ENCODE measurements around the gene TAF4B.

TAF4B gene

GRCh38 chr18:26386002-26386401, 159.8 kb downstream of the TAF4B start:
- DNase-seq (ENCODE audit: low spot score) = peak; percentile 52

DNA sequence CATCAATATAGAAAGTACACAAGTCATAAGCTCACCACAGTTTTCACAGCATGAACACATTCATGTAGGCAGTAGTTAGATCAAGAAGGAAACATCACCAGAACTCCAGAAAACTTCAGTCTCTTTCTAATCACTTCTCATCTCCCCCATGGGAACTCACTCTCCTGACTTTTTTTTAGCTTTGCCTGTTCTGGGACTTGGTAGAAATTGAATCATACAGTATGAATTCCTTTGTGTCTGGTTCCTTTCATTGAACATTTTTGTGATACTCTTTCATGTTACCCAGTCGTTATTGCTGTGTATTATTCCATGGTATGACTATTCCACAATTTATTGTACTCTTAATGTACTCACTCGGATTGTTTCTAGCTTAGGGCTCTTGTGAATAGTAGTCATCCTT, 160.2 kb downstream of the TAF4B start:
- peak; percentile 44 for DNase-seq (ENCODE audit: low spot score)

- DNase-seq (ENCODE audit: low spot score) = no peak
Observed at GRCh38 chr18:26394047-26394654, 167.9 kb downstream of the TAF4B start.

DNA sequence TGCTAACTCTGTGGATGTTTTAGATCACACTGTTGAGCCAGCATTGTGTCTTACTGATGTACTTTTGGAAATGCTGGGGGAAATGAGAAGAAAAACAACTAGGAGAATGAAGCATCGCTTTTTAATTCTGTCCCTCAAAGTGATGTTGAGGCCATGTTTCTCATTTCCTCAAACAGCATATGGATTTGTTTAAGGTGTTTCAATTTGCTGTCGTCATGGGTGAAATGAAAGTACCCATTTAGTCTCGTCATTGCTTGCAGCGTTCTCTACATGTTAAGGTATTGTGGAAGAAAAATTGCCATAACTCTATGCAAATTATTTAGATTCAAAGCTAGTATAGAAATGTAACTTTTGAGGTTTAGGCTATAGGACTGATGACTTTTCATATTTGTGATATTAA, 170.8 kb downstream of the TAF4B start:
- DNase-seq (ENCODE audit: low spot score) = no peak

DNA sequence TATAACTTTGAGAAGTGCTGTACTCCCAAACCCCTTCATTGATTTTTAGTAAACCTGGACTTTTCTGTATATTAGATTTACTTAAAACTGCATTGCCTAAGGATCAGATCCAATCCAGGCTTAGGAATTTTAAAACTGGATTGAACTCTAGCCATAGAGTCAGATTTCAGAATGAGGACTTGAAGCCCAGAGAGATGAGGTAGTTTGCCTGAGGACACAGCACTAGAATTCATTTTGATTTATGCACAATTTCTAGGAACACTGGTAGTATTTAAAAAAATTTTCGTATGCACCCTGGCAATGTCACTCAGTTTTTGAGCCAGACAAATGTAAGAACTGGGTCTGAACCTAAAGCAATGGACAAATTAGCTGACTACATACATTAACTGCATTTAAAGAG, 177.2 kb downstream of the TAF4B start:
- DNase-seq (ENCODE audit: low spot score) = no peak

DNA sequence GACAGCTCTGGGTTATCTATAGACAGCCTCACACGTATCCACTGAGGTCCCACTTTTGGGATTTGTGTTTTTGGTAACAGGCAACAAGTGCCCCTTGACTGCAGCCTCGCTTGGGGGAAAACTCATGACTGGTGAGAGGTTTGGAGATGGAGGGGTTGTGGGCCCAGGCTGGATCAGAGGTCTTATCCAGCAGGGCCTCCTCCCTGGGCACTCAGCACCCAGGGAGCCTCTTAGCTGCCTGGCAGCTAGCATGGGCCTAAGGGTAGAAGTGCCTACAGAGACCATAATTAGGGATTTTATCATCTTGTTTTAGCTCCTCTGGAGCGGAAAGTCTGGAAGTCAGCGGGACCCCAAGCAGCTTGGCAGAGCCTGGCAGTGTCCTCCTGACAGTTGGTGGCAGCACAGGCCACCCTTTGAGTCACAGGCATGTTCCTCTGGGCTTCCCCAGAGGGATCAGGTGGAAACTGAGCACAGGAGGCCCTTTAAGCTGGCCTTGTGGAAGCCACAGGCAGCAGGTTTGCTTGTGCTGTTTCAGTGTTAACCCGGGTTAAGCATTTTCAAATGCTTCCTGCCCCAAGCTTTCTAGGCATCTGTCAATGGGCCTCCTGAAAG, 179.1 kb downstream of the TAF4B start:
- peak; percentile 71 for DNase-seq (ENCODE audit: low spot score)

DNA sequence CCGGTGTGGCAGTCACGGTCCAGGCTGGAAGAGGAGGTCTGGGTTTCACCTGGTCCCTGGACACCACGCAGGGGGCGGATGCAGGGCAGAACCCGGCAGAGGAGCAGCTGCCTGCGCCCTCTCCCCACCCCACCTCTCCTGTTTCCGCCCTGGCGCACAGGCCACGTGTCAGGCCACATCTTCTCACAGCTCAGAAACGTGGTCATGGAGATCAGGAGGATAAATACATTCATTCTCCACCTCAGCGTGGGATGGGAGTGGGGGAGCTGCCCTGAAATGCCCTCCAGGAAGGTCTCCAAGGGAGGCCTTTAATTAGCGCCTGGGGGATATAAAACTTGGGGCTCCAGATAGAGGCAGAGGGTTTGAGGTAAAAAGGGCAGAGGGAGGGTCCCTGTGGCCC, 180.1 kb downstream of the TAF4B start:
- DNase-seq (ENCODE audit: low spot score) = no peak

DNA sequence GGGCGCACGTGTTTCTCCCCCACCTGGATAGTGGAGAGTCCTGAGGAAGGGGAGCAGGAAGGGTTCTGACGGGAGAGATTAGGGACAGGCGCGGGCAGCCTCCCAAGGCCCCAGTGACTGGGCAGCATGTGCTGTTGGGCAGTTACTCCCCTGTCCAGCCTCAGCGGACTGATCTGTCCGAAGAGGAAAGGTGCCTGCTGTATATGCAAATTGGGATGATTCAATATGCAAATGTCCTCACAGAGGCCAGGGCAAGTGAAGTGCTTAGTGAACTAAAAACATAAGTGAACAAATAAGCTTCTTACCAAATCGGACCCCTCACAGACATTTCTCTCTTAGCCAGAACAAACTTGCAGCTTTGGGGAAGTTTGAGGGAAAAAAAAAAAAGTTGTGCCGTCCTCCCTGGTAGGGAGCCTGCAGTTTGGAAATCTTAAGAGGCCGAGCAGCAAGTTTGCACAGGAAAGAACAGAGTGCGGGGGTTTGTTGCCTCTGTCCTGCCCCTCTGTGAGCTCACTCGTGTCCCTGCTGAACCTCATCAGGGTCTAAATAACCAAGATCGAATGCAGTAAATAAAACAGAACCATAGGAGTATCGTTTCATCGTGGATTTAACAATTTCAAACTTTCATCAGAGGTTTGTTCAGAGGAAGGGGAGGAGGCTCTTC, 180.7 kb downstream of the TAF4B start:
- DNase-seq (ENCODE audit: low spot score) = no peak

DNA sequence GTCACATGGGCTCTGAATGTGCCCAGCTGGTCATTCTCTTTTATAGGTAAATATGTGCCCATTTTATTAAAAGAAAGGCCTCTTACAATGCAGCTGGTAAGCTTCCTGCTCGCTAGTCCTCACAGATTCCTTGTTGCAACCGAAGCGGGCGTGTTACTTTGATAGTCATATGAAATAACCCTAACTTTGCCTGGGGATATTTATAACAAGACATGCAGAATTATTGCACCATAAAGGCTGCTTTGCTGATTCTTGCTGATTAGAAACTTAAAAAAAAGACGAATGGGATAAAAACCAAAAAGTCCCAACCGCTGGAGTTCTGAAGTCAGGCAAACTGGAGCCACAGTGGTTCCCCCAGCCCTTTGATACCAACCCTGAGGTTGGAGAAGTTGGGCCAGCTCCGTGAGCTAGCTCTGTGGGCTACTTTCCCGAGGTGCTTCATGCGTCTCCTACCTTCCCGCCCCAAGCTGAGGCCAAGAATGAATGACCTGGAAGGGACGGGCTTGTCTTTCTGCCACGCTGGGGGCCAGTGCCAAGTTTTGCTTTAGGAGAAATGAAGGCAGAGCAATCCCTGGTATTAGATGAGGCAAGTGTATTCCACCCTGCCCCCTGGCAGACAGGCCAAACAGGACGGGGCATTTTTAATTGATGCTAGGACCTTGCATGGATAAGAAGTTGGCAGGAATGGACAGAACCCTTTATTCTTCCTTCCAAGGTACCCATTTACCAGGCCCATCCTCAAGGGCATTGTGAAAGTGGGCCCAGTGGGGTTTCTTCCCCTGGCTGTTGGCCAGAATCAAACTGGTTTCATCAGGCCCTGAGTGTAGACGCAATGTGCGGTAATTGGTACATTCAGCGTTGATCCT, 181.7 kb downstream of the TAF4B start:
- DNase-seq (ENCODE audit: low spot score) = no peak

DNA sequence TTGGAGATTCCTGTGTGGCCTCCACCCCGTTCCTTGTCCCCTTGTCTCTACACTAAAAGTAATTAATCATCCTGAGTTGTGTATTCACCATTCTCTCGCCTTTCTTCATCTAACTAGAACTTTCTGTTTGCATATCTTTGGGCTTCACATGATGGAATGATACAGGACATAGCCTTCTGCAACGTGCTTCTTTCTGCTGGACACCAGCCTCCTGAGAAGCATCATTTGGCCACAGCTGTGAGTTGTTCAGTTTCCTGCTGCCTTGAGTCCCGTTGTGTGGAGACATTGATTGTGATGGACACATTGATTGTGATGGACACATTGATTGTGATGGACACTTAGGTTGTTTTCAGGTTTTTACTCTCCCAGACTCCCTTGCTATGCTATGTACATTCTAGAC, 182.8 kb downstream of the TAF4B start:
- no peak for DNase-seq (ENCODE audit: low spot score)

DNA sequence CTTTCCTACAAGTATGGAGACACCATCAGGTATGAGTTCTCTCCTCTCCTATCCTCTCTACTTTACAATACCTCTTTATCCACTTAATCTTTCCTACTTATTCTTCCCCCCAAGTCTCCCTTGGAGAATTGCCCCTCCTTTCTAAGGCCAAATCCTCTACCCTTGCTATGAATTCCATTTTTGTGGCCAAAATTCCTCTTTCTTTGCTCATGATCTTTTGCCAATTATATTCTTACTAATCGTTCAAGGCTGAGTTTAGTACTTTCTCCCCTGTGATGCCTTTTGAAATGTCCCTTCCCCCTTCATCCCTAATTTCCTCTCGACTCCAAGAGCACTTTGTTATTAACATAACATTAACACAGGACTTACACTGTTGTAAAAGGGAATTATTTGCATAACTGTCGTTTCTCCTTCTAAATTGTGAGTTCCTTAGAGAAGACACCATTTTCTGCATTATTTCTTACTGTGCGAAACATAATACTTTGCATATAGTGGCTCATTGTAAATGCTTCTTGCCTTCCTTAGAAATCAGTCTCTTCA, 188.7 kb downstream of the TAF4B start:
- DNase-seq (ENCODE audit: low spot score) = peak; percentile 40

- DNase-seq (ENCODE audit: low spot score) = no peak
Observed at GRCh38 chr18:26415631-26416030, 189.4 kb downstream of the TAF4B start.

DNA sequence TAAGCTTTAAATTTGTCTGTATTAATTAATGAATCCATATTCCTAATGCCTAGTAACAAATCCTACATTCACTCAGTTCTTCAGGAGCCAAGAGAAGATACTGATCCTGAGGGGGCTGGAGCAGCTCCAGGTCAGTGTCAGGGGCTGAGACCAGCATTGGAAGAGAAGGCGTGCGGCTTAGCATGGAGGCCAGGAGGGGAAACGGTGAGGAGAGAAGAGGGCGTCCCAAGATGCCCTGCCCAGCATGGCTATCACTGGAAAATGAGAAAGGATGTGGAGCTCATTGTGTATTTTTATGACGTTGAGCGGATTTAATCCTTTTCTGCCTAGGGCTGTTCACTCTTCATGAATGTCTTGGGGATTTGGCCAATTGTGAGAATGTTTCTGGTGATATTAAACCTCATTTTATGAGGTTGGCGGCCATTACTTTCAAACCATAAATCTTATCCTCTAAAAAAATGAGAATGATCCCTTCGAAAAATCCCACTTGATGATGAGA, 190.5 kb downstream of the TAF4B start:
- no peak for DNase-seq (ENCODE audit: low spot score)

DNA sequence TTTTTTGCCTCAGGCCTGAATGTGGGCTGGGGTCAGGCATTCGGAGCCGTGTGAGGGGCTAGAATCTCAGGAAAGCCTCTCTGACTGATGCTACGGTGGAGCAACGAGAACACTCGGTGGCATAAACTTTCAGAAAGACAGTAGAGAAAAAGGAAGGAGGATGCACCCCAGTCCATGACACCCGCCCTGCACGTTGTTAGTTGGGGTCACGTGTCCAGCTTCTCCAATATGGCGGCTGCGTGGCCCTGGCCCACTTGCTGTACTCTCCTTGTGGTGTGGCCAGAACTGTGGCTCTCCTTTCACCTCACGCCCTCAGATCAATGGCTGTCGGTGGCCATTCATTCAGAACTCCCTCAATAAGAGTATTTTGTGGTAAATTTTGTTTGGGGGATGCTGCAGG, 190.9 kb downstream of the TAF4B start:
- DNase-seq (ENCODE audit: low spot score) = no peak

- no peak for DNase-seq (ENCODE audit: low spot score)
Observed at GRCh38 chr18:26418225-26418624, 192.0 kb downstream of the TAF4B start.

- peak; percentile 30 for DNase-seq (ENCODE audit: low spot score)
Observed at GRCh38 chr18:26419746-26420145, 193.5 kb downstream of the TAF4B start.

DNA sequence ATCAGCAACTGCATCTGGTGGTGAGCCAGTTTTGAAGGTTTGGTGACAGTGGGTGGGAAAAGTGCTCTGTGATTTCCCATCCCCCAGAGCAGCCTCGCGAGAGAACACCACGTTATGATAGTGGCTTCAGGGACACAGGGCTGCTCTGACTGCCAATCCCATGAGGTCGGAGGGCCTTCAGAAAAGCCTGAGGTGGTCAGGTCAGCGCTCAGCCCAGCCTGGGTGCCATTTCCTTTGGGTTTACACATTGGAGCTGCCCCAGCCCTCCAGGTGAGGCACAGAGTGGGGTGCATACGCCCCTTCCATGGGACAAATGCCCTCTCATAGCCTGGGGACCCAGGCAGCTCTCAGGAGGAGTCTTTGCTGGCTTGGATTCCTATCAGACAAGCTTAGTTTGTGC, 195.3 kb downstream of the TAF4B start:
- no peak for DNase-seq (ENCODE audit: low spot score)

- no peak for DNase-seq (ENCODE audit: low spot score)
Observed at GRCh38 chr18:26421931-26422330, 195.7 kb downstream of the TAF4B start.

DNA sequence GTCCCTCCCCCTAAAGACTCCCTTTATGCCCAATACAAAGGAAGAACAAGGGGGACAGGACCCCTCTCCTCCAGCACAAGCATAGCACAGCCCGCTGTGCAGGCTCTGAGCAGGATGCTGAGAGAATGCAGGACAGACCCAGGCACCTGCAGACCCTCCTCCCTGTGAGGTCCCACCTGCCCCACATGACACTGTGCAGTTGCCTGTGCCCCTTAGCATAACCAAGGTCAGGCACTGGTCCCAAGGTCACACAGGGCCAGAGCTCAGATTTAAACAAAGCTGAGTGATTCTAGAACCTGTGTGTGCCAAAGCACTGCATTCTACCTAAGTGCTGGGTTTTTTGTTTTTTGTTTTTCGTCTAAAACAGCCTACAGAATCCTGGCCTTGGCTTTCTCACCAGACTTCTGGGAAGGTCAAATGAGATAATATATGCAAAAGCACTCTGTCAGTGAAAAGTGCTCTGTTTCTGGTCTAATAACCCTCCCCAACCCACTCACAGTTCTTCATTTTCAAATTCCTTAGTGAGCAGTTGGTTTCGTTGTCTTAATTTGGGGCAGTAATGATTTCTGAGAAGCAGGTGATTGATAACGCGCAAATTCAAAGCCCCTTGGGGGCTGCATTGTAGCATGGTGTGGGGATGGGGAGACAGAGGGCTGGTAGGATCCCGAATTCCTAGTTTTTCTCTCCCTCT, 196.4 kb downstream of the TAF4B start:
- DNase-seq (ENCODE audit: low spot score) = no peak

- DNase-seq (ENCODE audit: low spot score) = no peak
Observed at GRCh38 chr18:26424428-26425147, 198.3 kb downstream of the TAF4B start.

GRCh38 chr18:26425148-26425531, 198.9 kb downstream of the TAF4B start:
- peak; percentile 77 for DNase-seq (ENCODE audit: low spot score)

Measured in GM03348 (cell line).